HCT116 (cell line): ENCODE data around the gene ASB8. TPM values are rescaled to one million over a fixed set of nuclear protein-coding genes. Genes with fewer than 3 reads are reported as not detected.

Experiments used
- ATAC-seq: fragments of 200-7000 bp; cut with Tn5 transposase; 2 replicates; pipeline ENCODE4 v1.9.1; 2020; ENCODE audit warnings: mild to moderate bottlenecking, moderate library complexity
- Bru-seq: library from RNA; stranded (reverse); fragments of 400-500 nt; gene quantifications from one replicate; lab custom pipeline; 2021; lab: Mats Ljungman, UMichigan
- BruChase-seq, 2 experiments: library from RNA; stranded (reverse); fragments of 400-500 nt; gene quantifications; one replicate each; lab custom pipeline; 2021; lab: Mats Ljungman, UMichigan
- BruUV-seq: library from RNA; stranded (reverse); fragments of 400-500 nt; replicated peaks from 2 replicates; lab custom pipeline; 2021; lab: Mats Ljungman, UMichigan
- CTCF ChIA-PET: fragments of 300-600 bp; sonication (Branson Sonifier 250); formaldehyde crosslinking; loops from one replicate; lab custom pipeline; 2021; ENCODE audit warnings: antibody characterized with exemption; lab: Charles Lee
- POLR2A ChIA-PET: fragments of 300-600, 350-600 bp; sonication (Branson Sonifier 250); formaldehyde crosslinking; loops from one replicate; lab custom pipeline; 2021; ENCODE audit warnings: antibody characterized with exemption; lab: Charles Lee
- RAD21 ChIA-PET, 2 experiments: fragments of 300-600 bp; sonication (Branson Sonifier 250); formaldehyde crosslinking; loops; one replicate each; lab custom pipeline; 2023; ENCODE audit warnings: low total read pairs in 2 of 2; ENCODE audit not compliant: uncharacterized antibody in 2 of 2, unreplicated experiment in 2 of 2, low non-redundant PET in 1 of 2; lab: Charles Lee
- DNase-seq: peaks from one replicate; pipeline ENCODE4 v3.0.0-alpha.2; 2010; ENCODE audit warnings: low read depth, low spot score
- H2AFZ ChIP-seq: fragments of 200-600 bp; shearing (Covaris generic), sonication (generic); 2 replicates; pipeline ENCODE4 v1.6.1; 2017; ENCODE audit warnings: low read depth, mixed run types, mixed read lengths, antibody characterized with exemption, low read length; ENCODE audit not compliant: poor library complexity, severe bottlenecking
- H3K27ac ChIP-seq: 2 replicates; pipeline ENCODE4 v1.5.1; 2012; ENCODE audit warnings: low read depth, low read length
- H3K27me3 ChIP-seq: fragments of 200-600 bp; sonication (generic); 2 replicates; pipeline ENCODE4 v1.6.1; 2016; ENCODE audit warnings: mixed run types, low read length, mixed read lengths; ENCODE audit not compliant: insufficient read depth
- H3K36me3 ChIP-seq, 2 experiments: fragments of 200-500 bp in 1 of 2; fragments of 200-600 bp in 1 of 2; sonication (Bioruptor generic) in 1 of 2; sonication (generic) in 1 of 2; 2 replicates each; pipeline versions ENCODE4 v1.5.1 to v1.6.1; 2014 to 2016; ENCODE audit warnings: low read length in 2 of 2, inconsistent platforms in 1 of 2, mixed read lengths in 1 of 2, mixed run types in 1 of 2; ENCODE audit not compliant: insufficient read depth in 2 of 2, control insufficient read depth in 1 of 2
- H3K4me1 ChIP-seq, 2 experiments: fragments of 200-600 bp in 1 of 2; sonication (generic) in 1 of 2; 2 replicates each; pipeline versions ENCODE4 v1.5.1 to v1.6.1; 2012 to 2017; ENCODE audit warnings: low read length in 2 of 2, inconsistent platforms in 1 of 2, mild to moderate bottlenecking in 1 of 2, mixed read lengths in 1 of 2, mixed run types in 1 of 2, moderate library complexity in 1 of 2; ENCODE audit not compliant: insufficient read depth in 2 of 2, control insufficient read depth in 1 of 2
- H3K4me2 ChIP-seq: fragments of 200-600 bp; sonication (generic); 2 replicates; pipeline ENCODE4 v1.6.1; 2017; ENCODE audit warnings: mixed run types, low read length, mixed read lengths
- H3K4me3 ChIP-seq, 2 experiments: fragments of 200-600 bp in 1 of 2; sonication (generic) in 1 of 2; replicated peaks in 1 of 2; 2 replicates each; pipeline ENCODE4 v1.5.1; 2011 to 2016; ENCODE audit warnings: low read length in 2 of 2, control low read depth in 1 of 2, low read depth in 1 of 2, mild to moderate bottlenecking in 1 of 2, mixed read lengths in 1 of 2, mixed run types in 1 of 2
- H3K79me2 ChIP-seq: fragments of 200-600 bp; sonication (generic); 2 replicates; pipeline ENCODE4 v1.6.1; 2017; ENCODE audit warnings: mild to moderate bottlenecking, mixed run types, low read length, moderate library complexity, mixed read lengths; ENCODE audit not compliant: insufficient read depth
- H3K9ac ChIP-seq: fragments of 200-600 bp; sonication (generic); 2 replicates; pipeline ENCODE4 v1.6.1; 2016; ENCODE audit warnings: low read length, mixed read lengths
- H3K9me2 ChIP-seq: fragments of 200-600 bp; sonication (generic), shearing (Covaris generic); 2 replicates; pipeline ENCODE4 v1.6.1; 2017; ENCODE audit warnings: mixed run types, mild to moderate bottlenecking, moderate library complexity; ENCODE audit not compliant: insufficient read depth
- H3K9me3 ChIP-seq, 2 experiments: fragments of 200-500 bp in 1 of 2; fragments of 200-600 bp in 1 of 2; sonication (Bioruptor generic) in 1 of 2; sonication (generic) in 1 of 2; 2 replicates each; pipeline ENCODE4 v1.6.1; 2014 to 2017; ENCODE audit warnings: low read length in 2 of 2, mixed read lengths in 2 of 2, inconsistent platforms in 1 of 2, low read depth in 1 of 2, mild to moderate bottlenecking in 1 of 2, mixed run types in 1 of 2, moderate library complexity in 1 of 2; ENCODE audit not compliant: control insufficient read depth in 1 of 2, insufficient read depth in 1 of 2
- H4K20me1 ChIP-seq: fragments of 200-600 bp; sonication (generic), shearing (Covaris generic); 2 replicates; pipeline ENCODE4 v1.6.1; 2017; ENCODE audit warnings: mixed run types, mild to moderate bottlenecking, moderate library complexity; ENCODE audit not compliant: insufficient read depth
- CEBPB ChIP-seq: IDR thresholded peaks from 2 replicates; pipeline ENCODE4 v1.6.1; 2012; ENCODE audit warnings: low read depth
- CTCF ChIP-seq, 3 experiments: fragments of 200-600 bp in 1 of 3; sonication (generic) in 1 of 3; IDR thresholded peaks in 2 of 3; conservative IDR thresholded peaks in 1 of 3; 2 replicates each; pipeline ENCODE4 v1.5.1; 2012 to 2017; ENCODE audit warnings: low read depth in 2 of 3, low read length in 2 of 3, antibody characterized with exemption in 1 of 3, borderline replicate concordance in 1 of 3, control low read depth in 1 of 3, mild to moderate bottlenecking in 1 of 3, mixed read lengths in 1 of 3, mixed run types in 1 of 3, moderate library complexity in 1 of 3; ENCODE audit not compliant: insufficient read depth in 1 of 3
- EGR1 ChIP-seq: IDR thresholded peaks from 2 replicates; pipeline ENCODE4 v1.6.1; 2012; ENCODE audit warnings: low read depth
- ELF1 ChIP-seq: IDR thresholded peaks from 2 replicates; pipeline ENCODE4 v1.6.1; 2012; ENCODE audit warnings: low read depth, borderline replicate concordance
- EZH2 ChIP-seq: fragments of 200-600 bp; sonication (generic); IDR thresholded peaks from 2 replicates; pipeline ENCODE4 v1.6.1; 2017; ENCODE audit warnings: antibody characterized with exemption, mixed run types
- EZH2phosphoT487 ChIP-seq: fragments of 200-600 bp; IDR thresholded peaks from 2 replicates; pipeline ENCODE4 v1.6.1; 2018; ENCODE audit warnings: antibody characterized with exemption, borderline replicate concordance
- JUND ChIP-seq: IDR thresholded peaks from 2 replicates; pipeline ENCODE4 v1.6.1; 2012
- MAX ChIP-seq: IDR thresholded peaks from 2 replicates; pipeline ENCODE4 v1.6.1; 2012
- POLR2A ChIP-seq: IDR thresholded peaks from 2 replicates; pipeline ENCODE4 v1.7.0; 2011; ENCODE audit warnings: borderline replicate concordance; ENCODE audit not compliant: insufficient read depth, insufficient read length; ENCODE audit errors: extremely low read depth
- POLR2AphosphoS5 ChIP-seq: IDR thresholded peaks from 2 replicates; pipeline ENCODE4 v1.6.1; 2011; ENCODE audit warnings: mild to moderate bottlenecking, low read depth, low read length, moderate library complexity
- SIN3A ChIP-seq: IDR thresholded peaks from 2 replicates; pipeline ENCODE4 v1.6.1; 2012; ENCODE audit warnings: low read depth
- SP1 ChIP-seq: IDR thresholded peaks from 2 replicates; pipeline ENCODE4 v1.6.1; 2012; ENCODE audit warnings: low read depth
- SRF ChIP-seq: IDR thresholded peaks from 2 replicates; pipeline ENCODE4 v1.6.1; 2012; ENCODE audit warnings: low read depth
- TCF7L2 ChIP-seq: IDR thresholded peaks from 2 replicates; pipeline ENCODE4 v1.7.0; 2011; ENCODE audit warnings: borderline replicate concordance, inconsistent platforms; ENCODE audit not compliant: insufficient read depth, insufficient read length; ENCODE audit errors: extremely low read depth
- YY1 ChIP-seq: IDR thresholded peaks from 2 replicates; pipeline ENCODE4 v1.6.1; 2011; ENCODE audit warnings: low read length, low read depth, moderate library complexity, mild to moderate bottlenecking; ENCODE audit not compliant: insufficient replicate concordance; ENCODE audit errors: extremely low read depth
- ZBTB33 ChIP-seq: IDR thresholded peaks from 2 replicates; pipeline ENCODE4 v1.6.1; 2011; ENCODE audit warnings: mild to moderate bottlenecking, low read length, moderate library complexity; ENCODE audit not compliant: insufficient replicate concordance; ENCODE audit errors: extremely low read depth
- ZFX ChIP-seq: fragments of 450-650 bp; IDR thresholded peaks from 2 replicates; pipeline ENCODE4 v1.6.1; 2017
- ZNF274 ChIP-seq: fragments of 200-500 bp; sonication (Bioruptor generic); IDR thresholded peaks from 2 replicates; pipeline ENCODE4 v1.6.1; 2014; ENCODE audit warnings: mild to moderate bottlenecking, low read depth, low read length, inconsistent platforms
- intact Hi-C: fragments of 100-400 bp; cut with micrococcal nuclease; formaldehyde crosslinking; loops from 2 replicates; pipeline ENCODE4 v1.10.0; 2022
- long read RNA-seq: library from polyadenylated mRNA; unstranded; transcript quantifications from one replicate; pipeline ENCODE4 v2.0.0, GENCODE V29; 2021; ENCODE audit not compliant: unreplicated experiment
- polyA plus RNA-seq: library from polyadenylated mRNA; unstranded; fragments of >200 nt; gene quantifications from 2 replicates; pipeline ENCODE4 v1.2.1, GENCODE V29; 2012; ENCODE audit warnings: missing spikeins
- total RNA-seq: library from RNA; stranded (reverse); gene quantifications from one replicate; pipeline ENCODE4 v1.2.1, GENCODE V29; 2021; ENCODE audit not compliant: unreplicated experiment

The ASB8 gene
- 14.0 TPM for total RNA-seq
- polyA plus RNA-seq, result 7.7 and 12.9 TPM in 2 replicates
- percentile 59 among the genes with signal in this experiment for Bru-seq, nascent RNA
- percentile 68 among the genes with signal in this experiment for BruChase-seq, experiment 1, labeled RNA remaining after a 6-hour chase
- BruChase-seq, experiment 2, labeled RNA remaining after a 2-hour chase, result percentile 77 among the genes with signal in this experiment
- long read RNA-seq, transcript ASB8-201 (4 exons, 2,615 nt), result major isoform, 8 of 13 reads
- long read RNA-seq, partial matches to known transcripts, result 0 of 13 reads
- long read RNA-seq, other reads (novel, unspliced or antisense), result 1 of 13 reads

GRCh38 chr12:48157018-48157888, at the start of gene ASB8:
Gene ASB8 (minus strand): TSS chr12:48157515. CDS start chr12:48153496, 4,019 bp downstream.
- peak within 1 kb of the TSS; percentile 36 for H3K27ac ChIP-seq
- H2AFZ ChIP-seq, result peak within 1 kb of the TSS; percentile 84
- H4K20me1 ChIP-seq, result no peaks in the 10 kb centered on the region
- 0 out of 2 replicates have a peak, but pooled peaks cover 4% of the 10 kb centered on the region for H3K79me2 ChIP-seq
- no peaks in the 10 kb centered on the region for H3K9me3 ChIP-seq
- ChIA-PET CTCF (interaction anchor here (0.7 to 1.4 kb wide), 12 partner anchors 9 to 638 kb away, joined by 3 to 6 read pairs (median 4); partner anchors contain the start of genes PFKM and VDR), POLR2A (interaction anchor here (1.1 kb wide), 3 partner anchors 22 to 252 kb away, joined by 3 to 4 read pairs (median 4); partner anchors contain the start of gene VDR), RAD21 (interaction anchor here in 1 of 2 experiments (1.0 kb wide), 1 partner anchor 319 kb away, joined by 3 read pairs; no protein-coding TSS in a partner anchor)
- H3K27me3 ChIP-seq, result no peaks in the 10 kb centered on the region
- H3K4me3 ChIP-seq, result peak within 1 kb of the TSS; percentile 83 to 98
- peaks cover 8% of the 10 kb centered on the region in 2 experiments for H3K4me1 ChIP-seq
- ATAC-seq (peak; percentile 93), DNase-seq (peak; percentile 96)
- peak within 1 kb of the TSS; percentile 64 for H3K9ac ChIP-seq
- intact Hi-C loops, result loop anchor here (5.0 kb wide), 1 partner anchor 50 kb away; the partner anchor contains the start of gene SENP1
- no peak for TF ChIP-seq SP1
- TF ChIP-seq ZBTB33, result no peak
- TF ChIP-seq ZFX, result peak; percentile 47
- TF ChIP-seq YY1, result no peak
- TF ChIP-seq CTCF (IDR thresholded peaks at IDR 0.05 in 2 of 3, conservative IDR thresholded peaks at IDR 0.05 in 1 of 3; ENCODE audit: borderline replicate concordance in 1 of 3, insufficient read depth in 1 of 3, low read depth in 2 of 3, low read length in 2 of 3), result peak; percentile 18 to 47 (median 44); a peak in 3 of 6 replicates
- TF ChIP-seq POLR2A, result peak; percentile 73
- no peak for TF ChIP-seq EZH2phosphoT487
- 0 out of 2 replicates have a peak, but pooled peaks have one; percentile 23 for TF ChIP-seq EGR1
- TF ChIP-seq JUND, result no peak
- no peak for TF ChIP-seq TCF7L2
- peak; percentile 51; the same call in 1 of the 2 replicates for TF ChIP-seq SIN3A
- TF ChIP-seq POLR2AphosphoS5, result peak; percentile 84
- peak; percentile 14; the same call in 1 of the 2 replicates for TF ChIP-seq MAX
- no peak for TF ChIP-seq EZH2
- TF ChIP-seq ZNF274, result no peak
- TF ChIP-seq ELF1, result no peak; the same call in 1 of the 2 replicates
- no peak for TF ChIP-seq CEBPB
- TF ChIP-seq SRF, result no peak
- H3K36me3 ChIP-seq, result no peaks in the 10 kb centered on the region
- peak within 1 kb of the TSS; percentile 83 for H3K4me2 ChIP-seq
- no peaks in the 10 kb centered on the region for H3K9me2 ChIP-seq
- BruUV-seq, result TSS peak; percentile 59
